22Rv1 (cell line): ENCODE data around the gene CD247.

Experiments used
- CTCF ChIP-seq: fragments of 450-650 bp; IDR thresholded peaks from 2 replicates; pipeline ENCODE4 v1.5.1; 2017; ENCODE audit warnings: mild to moderate bottlenecking
- ZFX ChIP-seq: fragments of 450-650 bp; IDR thresholded peaks from 2 replicates; pipeline ENCODE4 v1.6.1; 2017; ENCODE audit warnings: antibody characterized with exemption, borderline replicate concordance

- TF ChIP-seq CTCF (no peak), ZFX (no peak)
These were observed 86.2 kb downstream of the CD247 start for GRCh38 chr1:167431909-167432650.
